C1 segment of cervical spinal cord (tissue), 14 donors: ENCODE measurements around the gene SLC8A2.
A peak's percentile ranks its signal among the peaks of the same experiment; 100 is the strongest.

Source experiments
- DNase-seq, 14 donors: peaks; one replicate each; lab custom pipeline; 2025; lab: John Stamatoyannopoulos, UW

The SLC8A2 gene

DNA sequence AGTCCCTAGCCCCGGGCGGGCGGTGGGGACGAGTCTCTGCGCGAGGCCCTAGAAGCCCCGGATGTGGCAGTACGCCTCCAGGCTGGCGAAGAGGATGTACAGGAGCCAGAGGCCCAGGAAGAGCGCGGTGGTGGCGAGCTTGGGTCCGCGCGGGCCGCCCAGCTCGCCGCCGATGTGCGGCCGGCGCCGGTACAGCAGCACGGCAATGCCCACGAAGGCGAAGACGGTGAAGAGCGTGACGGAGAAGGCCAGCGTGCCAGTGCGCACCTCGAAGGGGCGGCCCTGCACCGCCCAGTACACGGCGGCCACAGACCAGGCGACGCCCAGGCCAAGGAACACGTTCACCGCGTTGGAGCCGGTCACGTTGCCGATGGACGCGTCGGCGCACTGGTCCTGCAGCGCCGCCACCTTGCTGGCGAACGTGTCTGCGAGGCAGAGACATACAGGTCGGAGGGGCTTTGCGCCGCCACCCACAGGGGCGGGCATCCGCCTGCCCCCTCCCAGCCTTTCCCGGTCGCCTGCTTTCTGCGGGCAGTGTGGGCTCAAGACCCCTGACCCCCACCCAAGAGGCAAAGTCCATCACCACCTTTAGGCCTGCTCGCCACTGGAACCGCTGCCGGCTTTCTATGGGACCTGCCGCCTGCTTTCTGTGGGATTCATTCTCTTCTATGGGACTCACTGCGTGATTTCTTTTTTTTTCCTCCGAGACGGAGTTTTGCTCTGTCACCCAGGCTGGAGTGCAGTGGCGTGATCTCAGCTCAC lies 41.5 kb downstream of the SLC8A2 start:
- DNase-seq, result no peak

- no peak for DNase-seq
These were observed 42.4 kb downstream of the SLC8A2 start for GRCh38 chr19:47429140-47429793.

DNA sequence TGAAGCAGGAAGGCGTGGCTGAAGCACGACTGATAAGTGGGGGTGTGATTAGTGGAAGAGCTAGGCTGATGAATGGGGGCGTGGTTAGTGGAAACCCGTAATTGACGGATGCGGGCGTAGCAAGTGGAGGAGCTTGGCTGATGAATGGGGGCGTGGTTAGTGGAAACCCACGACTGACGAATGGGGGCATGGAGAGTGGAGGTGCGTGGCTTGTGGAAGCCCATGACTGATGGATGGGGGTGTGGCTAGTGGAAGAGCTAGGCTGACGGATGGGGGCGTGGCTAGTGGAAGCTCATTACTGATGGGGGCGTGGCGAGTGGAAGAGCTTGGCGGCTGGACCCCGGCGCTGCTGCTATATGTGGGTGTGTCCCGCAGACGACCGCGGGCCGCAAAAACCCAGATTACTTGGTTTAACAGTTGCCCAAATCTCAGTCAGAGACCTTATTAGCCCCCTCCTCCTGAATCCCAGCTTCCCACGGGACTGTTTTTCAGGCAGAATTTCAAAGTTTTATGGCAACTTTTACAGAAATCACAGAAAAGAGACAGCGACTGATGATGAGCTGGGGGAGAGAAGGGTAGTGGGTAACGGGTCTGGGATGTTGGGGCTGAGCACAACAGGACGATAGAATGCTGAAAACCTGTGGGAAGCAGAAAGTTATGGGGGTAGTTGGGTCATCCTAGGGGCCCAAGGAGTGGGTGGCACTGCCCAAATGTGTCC lies 43.4 kb downstream of the SLC8A2 start:
- DNase-seq, result peak in 12 of 14 donors; percentile 10 to 90 (median 62)

DNA sequence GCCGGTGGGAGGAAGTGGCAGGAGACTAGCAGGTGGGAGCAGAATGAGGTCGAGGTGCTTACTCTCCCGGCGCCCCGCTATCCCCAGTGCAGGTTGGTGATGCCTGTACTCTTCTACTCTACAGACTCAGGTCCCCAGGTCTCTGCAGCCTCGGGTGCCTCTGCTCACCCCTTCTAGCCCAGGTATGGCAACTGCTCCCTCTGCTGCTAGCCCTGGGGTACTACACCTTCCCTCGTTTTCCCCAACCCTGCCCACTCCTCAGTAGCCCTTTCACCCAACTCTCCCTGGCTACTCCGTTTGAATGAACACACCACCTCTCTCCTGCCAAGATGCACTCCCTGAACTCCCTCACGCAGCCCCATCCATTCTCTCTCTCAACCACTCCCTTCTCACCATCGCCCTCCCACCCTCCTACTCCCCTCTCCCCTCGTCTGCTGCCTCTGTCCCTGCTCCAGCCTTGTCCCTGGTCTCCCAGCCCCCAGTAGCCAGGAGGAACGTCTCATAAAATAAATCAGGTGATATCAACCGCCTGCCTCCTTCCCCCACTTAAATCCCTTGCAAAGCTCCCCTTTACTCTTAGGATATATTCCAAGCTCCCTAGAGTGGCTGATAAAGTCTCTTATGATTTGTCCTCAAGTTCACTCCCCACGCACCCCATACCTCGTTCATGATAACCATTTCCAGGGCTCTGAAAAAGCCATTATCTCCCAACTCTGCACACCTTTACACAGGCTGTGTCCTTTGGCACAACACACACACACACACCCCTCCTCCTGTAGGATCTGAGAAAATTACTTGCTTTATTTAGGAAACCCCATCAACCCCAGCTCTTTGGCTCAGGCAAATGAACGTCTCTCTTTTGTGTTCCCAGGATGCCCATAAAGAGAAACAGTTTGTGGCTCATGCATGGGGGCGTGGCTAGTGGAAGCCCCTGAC lies 44.2 kb downstream of the SLC8A2 start:
- peak in 10 of 14 donors; percentile 2 to 28 (median 14) for DNase-seq

DNA sequence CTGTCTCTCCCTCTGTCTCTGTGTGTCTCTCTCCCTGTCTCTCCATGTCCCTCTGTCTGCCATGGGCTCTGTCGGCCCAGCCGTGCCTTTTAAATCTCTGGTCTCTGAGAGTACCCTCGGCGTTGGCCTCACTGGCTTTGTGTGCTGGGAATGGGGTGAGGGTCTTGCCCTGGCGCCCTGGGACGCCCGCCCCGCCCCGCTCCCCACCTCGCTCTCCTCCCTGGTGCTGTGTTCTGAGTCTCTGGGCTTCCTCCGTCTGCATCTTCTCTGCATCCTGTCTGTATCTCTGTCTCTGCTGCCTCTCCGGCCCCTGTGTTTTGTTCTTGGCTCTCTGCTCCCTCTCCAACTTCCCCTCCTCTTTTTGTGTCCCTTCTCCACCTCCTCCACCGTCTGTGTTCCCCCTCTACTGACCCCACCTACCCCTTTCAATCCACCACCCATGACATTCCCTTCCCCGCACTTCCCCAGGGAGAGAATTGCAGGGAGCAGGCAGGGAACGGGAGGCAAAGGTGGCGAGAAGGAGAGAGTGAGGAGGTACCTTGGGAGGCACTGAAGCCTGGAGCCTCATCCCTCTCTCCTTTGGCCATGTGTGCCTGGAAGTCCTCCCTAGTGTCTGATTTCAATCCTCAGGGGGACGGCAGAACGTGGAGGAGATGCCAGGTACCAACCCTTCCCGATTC lies 48.4 kb downstream of the SLC8A2 start:
- DNase-seq, result no peak

DNA sequence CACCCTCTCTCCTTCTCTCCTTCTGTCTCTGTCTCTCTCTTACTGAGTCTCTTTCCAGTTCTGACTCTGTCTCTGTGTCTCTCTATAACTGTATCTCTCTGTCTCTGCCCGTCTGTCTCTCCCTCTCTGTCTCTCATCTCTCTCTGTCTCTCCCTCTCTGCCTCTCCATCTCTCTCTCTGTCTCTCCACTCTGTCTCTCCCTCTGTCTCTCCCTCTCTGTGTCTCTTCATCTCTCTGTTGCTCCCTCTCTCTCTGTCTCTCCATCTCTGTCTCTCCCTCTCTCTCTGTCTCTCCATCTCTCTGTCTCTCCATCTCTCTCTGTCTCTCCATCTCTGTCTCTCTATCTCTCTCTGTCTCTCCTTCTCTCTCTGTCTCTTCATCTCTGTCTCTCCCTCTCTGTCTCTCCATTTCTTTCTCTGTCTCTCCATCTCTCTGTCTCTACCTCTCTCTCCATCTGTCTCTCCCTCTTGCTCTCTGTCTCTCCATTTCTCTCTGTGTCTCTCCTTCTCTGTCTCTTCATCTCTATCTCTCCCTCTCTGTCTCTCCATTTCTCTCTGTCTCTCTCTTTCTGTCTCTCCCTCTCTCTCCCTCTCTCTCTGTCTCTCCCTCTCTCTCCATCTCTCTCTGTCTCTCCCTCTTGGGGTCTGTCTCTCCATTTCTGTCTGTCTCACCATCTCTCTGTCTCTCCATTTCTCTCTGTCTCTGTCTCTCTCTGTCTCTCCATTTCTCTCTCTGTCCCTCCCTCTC lies 49.1 kb downstream of the SLC8A2 start:
- DNase-seq, result no peak

DNA sequence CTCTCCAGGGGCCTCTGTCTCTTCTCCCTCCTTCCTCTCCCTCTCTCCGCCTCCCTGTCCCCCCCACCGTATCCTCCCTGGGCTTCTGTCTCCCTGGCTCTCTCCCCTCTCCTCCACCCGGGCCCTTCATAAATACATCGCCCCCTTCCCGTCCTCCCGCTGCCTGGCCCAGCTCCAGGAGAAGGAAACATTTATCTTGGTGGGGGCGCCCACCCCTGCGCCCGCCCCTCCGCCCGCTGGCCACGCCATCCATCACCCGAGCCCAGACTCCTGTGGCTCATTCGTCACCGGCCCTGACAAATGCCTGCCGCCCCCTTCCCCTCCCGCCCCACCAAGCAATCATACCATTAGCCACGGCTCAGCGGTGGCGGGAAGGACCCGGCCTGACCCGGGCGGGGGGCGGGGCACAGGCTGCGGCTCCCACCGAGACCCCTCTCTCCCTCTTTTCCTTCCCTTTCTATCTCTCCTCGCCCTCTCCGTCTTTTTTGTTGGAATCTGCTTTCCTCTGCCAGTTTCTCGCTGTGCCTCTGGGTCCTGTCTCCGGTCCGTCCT lies 49.8 kb downstream of the SLC8A2 start:
- DNase-seq, result no peak

- no peak for DNase-seq
These were observed 50.4 kb downstream of the SLC8A2 start for GRCh38 chr19:47421244-47421786.

DNA sequence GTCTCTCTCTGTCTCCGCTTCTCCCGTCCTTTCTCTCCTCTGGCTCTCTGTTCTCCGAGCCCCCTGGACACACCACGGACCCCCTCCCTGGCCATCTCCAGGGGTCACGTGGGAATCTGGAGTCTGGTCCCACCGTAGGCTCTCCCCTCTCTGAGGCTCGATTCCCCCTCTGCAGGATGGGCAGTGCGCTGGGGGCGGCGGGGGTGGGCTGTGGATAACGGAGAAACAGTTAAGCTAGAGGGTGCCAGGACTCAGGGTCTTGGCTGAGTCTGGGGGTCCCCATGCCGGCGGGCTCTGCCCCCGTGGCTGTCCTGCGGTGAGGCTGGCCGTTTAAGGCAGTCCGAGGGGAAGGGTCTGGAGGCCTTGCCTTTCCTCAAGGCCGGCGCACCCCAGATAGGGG lies 51.9 kb downstream of the SLC8A2 start:
- no peak for DNase-seq

GRCh38 chr19:47419030-47419783 lies 52.5 kb downstream of the SLC8A2 start, which contains the start of gene MEIS3:
MEIS3 (minus strand) TSS chr19:47419527; CDS start chr19:47419081, 446 bp downstream.
- DNase-seq, result no peak

DNA sequence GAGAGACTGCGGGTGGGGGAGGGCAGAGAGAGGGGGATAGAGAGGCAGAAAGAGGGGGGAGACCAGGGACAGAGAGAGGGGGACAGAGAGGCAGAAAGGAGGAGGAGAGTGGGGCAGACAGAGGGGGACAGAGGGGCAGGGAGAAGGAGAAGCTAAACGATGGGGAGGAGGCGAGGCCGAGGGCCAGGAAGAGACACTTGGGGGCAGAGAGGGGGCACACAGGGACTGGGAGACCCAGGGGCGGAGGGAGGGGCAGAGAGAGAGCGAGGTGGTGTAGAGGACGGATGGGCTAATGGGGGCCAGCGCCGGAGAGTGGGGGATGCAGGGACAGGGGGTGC lies 53.0 kb downstream of the SLC8A2 start:
- no peak for DNase-seq

- DNase-seq, result peak in 1 of 14 donors; percentile 36
These were observed 53.7 kb downstream of the SLC8A2 start for GRCh38 chr19:47417746-47418691.

DNA sequence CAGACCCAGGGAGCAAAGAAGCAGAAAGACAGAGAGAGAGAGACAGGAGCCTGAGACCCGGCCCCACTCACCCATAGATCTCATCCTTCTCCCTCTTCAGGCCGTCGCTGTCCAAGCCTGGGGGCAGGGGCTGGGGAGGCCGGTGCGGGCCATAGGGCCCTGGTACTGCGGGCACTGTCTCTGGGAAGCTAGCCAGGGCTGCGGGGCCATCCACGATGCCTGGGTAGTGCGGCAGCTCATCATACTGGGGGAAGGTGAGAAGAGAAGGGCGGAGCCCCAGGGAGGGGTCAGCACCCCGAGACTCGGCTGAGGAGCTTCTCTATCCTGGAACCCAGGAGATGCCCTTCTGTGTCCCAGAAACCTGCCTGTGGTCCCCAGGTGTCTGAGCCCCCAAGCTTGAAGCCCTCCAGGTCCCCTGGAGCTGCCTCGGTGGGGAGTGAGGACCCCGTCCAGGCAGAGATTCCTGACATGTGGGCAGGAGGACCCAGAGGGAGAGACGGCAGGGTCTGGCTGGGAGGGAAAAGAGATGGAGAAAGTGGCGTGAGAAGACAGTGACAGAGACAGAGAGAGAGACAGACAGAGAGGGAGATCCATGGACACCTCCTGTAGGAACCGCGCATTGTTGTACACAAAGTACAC lies 54.5 kb downstream of the SLC8A2 start:
- DNase-seq, result peak in 1 of 14 donors; percentile 25

GRCh38 chr19:47416643-47416985 lies 55.1 kb downstream of the SLC8A2 start:
- no peak for DNase-seq

DNA sequence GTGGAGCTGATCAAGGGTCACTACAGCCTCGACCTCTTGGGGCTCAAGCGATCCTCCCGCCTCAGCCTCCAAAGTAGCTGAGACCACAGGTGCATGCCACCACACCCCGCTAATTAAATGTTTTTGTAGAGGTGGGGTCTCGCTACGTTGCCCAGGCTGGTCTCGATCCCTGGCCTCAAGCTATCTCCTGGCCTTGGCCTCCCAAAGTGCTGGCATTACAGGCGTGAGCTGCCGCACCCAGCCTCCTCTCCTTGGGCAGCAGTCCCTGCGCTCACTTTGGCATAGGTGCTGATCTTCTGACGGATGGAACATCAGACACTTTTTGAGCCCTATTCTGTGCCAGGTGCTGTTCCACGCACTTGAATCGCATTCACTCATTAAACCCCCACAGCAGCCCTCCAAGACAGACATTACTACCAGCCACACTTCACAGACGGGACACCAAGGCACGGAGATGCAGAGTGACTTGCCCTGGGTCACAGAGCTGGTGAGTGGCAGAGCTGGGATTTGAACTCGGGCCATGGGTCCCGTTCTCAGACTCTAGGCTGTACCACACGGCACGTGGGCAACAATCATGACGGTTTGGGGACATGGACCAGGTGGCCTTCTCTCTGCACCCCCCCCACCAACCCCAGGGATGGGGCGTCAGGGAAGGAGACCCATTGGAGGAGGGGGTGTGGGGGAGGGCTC lies 55.6 kb downstream of the SLC8A2 start:
- no peak for DNase-seq

GRCh38 chr19:47414469-47414868 lies 57.2 kb downstream of the SLC8A2 start:
- DNase-seq, result no peak

DNA sequence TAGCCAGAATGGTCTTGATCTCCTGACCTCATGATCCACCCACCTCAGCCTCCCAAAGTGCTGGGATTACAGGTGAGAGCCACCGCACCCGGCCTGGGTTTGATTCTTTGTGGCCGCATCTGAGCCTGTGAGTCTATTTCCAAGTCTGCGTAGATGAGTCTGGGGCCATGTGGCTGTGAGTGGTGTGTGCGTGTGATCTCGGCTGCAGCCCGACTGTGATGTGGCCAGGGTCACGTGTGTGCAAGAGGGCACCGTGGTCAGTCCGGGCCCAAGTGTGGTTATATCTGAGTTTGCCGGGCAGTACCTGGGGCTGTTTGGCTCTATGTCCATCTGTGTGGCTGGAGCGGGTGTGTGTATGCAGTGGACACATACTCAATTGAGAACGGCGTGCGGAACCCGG lies 57.8 kb downstream of the SLC8A2 start:
- DNase-seq, result no peak
